Measurements from ENCODE around the gene SSX2B. TPM values are rescaled to one million over a fixed set of nuclear protein-coding genes. Genes with fewer than 3 reads are reported as not detected.

The SSX2B gene
- total RNA-seq, 2 experiments from 2014 or later, result not detected

Other genes with a start within 250 kb of the SSX2B start
- not detected for gene XAGE1B, start 234.2 kb upstream of the SSX2B start, total RNA-seq
- gene SSX7, start 96.4 kb upstream of the SSX2B start, total RNA-seq, result not detected
- gene SSX2, start 44.1 kb upstream of the SSX2B start, total RNA-seq, result not detected
- not detected for gene SPANXN5, start 46.2 kb downstream of the SSX2B start, total RNA-seq
- not detected for gene XAGE5, start 60.0 kb downstream of the SSX2B start, total RNA-seq
- gene XAGE3, start 116.8 kb downstream of the SSX2B start, total RNA-seq, result not detected
- 10 to 100 TPM in 1 of 2 experiments, 1 to 10 TPM in 1; 9.2 to 13.0 TPM for gene FAM156B, start 146.1 kb downstream of the SSX2B start, total RNA-seq
- 10 to 100 TPM; 16.0 TPM for gene FAM156A, start 207.3 kb downstream of the SSX2B start, total RNA-seq